ENCODE measurements around the gene LARP1.

GRCh38 chr5:154823605-154824004 is 68.4 kb downstream of the LARP1 start:
- no peak for TF ChIP-seq CTCF (IDR thresholded peaks at IDR 0.05; ENCODE audit: insufficient read depth, low read length, poor library complexity, severe bottlenecking)
- no peak for TF ChIP-seq EZH2phosphoT487 (conservative IDR thresholded peaks at IDR 0.05; ENCODE audit: low read length)
